ENCODE data around the gene EMX1.

Gene EMX1

DNA sequence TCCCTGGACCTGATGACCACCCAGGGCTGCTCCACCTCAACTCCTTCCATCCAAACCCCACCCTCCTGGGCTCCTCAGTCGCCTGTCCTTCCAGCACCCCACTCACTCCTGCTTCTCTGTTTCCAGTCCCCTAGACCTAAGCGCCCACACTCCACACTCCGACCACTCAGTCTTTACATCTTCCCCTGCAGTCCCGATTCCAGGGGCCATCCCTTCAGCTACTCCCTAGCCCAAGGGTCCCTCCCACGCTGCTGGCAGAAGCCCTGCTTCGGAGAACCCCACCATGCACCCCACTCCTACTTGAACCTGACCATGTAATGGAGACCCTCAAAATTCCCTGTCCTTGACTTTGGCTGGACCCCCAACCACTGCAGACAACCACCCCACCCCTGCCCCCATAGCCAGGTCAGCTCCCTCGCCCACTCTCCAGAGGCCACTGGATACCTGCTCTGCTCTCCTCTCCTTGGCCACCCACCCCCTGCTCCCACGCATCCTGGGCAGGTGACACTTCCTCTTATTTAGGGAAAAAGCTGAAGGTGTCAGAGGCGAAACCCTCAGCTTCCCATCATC, 28.2 kb downstream of the EMX1 start:
- no peak for DNase-seq

DNA sequence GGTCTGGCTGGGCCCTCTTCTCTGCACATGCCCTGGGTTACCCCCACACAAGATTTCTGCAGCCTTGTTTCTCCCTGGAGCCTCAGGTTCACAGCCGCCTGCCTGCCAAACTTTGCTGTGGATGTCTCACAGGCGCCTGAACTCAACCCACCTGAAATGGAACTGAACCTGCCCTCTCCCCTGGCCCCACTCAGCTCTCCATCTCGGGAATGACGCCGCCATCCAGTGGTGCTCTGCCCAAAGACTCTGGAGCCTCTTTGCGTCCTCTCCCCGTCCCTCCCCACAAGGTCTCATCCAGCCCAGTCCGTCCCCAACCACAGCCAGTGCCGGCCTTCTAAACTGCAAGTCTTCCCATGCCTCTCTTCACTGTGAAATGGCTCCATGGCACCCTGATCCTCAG, 29.1 kb downstream of the EMX1 start:
- DNase-seq: no peak

DNA sequence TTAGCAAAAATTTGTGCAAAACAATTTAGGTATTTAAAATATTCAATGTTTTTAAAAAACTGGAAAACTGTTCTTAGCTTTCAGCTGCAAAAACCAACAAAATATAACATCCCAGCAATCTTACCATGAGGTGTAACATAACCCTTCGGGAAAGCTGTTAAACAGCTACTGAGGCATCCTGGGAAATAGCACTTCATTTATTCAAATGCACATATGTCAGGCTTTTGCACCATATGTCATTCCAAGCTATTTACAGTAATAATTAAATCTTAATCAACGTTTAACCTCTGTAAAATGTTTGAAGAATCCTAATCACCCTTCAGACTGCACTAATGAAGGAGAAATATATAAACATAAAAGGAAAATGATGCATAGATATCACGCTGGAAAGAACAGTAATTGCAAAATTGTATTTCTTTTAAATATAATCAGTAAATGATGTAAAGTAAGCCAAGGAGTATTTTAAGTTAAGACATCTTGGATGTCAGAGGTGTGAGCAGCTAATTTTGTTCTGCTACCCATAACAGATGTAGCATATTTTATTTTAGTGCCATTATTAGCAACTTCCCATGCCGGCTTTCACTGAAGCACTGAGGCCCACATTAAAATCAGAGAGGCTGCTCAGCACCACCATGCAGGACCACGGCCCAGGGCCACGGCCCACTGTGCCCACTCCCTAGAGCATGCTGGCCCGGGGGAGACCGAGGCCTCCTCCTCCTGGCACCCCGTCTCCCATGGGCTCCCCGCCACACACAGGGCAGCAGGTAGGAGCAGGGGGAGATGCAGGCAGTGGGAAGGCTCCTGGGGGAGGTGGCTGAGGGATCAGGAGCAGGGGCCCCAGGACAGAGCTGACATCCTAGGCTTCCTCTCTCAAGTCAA, 30.9 kb downstream of the EMX1 start:
- DNase-seq: no peak

DNA sequence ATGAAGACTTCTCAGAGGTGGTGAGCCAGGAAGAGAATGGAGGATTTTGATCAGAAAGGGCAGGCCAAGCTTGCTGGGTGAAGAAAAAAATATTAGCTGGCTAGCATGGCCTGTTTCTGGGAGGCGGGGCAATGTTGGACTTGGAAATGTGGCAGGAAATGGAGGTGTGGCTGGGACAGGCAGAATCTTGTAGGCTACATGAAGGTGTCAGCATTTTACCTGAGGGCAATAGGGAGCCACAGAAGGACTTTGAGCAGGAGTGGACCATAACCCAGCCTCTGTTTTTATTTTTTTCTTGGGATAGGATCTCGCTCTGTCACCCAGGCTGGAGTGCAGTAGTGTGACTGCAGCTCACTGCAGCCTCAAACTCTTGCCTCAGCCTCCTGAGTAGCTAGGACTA, 31.7 kb downstream of the EMX1 start:
- no peak for DNase-seq

DNA sequence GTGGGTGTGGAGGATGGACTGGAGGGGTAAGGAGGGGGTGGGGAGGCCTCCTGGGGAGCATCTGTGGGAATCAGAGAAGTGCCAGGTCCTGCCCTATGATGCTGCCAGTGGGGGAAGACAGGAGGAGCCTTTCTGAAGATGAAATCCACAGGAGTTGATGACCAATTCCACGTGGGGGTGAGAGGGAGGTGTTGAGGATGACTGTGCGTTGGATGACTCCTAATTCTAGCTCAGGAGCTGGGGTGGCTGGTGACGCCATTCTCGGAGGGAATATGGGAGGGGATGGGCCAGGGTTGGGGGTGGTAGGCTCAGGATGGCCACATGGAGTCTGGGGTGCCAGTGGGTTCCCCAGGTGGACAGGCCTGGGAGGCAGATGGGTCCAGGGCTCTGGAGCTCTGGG, 32.3 kb downstream of the EMX1 start:
- no peak for DNase-seq

DNA sequence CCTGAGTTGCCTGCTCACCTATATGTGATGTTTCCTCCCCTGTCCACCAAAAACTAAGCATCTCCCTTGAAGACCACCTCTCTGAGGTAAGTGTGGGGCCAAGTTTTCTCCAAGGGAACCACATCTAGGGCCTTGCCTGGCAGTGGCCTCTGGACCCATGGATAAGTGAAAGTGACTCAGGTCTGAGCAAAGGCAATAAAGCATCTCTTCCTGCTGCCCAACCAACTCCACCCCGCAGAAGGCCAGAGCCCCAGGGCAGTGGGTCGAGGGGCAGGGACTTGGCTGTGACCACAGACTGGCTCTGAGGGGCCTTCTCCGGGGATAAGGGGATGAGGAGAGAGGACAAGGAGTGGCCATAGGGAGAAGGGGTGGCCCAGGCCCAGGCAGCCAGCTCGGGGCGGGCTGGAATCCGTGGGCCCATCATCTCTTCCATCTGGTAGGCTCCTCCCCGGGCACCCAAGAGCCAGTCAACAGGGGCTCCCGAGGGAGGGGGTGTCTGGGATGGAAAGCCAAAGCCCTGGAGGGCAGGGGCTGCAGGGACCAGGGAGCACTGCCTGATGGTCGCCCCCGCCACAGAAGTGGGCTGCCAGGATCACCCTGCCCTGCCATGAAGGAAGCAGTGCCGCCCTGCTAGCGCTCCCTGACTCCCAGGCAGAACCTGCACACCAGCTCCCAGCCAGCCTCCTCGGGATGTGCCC, 33.4 kb downstream of the EMX1 start:
- no peak for DNase-seq

DNA sequence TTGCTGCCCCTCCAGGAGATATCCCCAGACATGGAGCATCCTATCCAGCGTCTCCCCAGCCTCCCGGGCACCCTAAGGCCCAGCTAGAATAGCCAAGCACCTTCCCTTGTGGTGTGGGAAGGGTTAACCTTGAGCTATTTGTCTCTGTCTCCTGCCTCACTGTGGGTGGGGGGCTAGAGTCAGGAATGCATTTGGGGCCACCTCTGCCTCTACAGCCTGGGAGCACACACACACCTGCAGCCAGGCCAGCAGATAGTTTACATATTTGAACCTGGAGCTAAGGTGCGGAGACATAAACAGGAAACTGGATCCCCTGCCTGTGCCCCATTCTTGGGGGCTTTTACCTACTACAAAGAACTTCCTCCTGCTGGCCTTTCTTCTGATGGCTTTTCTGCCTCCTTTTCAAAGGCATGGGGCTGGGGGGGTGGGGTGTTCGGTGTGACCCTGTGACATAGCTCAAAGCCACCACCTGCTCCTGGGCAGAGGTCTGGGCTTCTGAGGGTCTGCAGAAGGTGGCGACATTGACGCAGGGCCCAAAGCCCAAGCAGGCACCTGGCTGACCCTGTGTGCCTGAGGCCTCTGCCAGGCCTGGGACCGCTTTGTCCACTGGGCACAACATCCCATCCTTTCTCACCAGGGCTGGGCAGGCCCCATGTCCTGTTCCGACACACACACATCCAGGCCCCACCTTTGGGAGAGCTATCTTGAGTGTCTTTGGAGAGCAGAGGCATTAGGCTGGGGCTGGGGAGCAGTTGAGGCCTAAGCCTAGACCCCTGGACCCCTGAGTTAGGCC, 34.2 kb downstream of the EMX1 start:
- DNase-seq: no peak

DNA sequence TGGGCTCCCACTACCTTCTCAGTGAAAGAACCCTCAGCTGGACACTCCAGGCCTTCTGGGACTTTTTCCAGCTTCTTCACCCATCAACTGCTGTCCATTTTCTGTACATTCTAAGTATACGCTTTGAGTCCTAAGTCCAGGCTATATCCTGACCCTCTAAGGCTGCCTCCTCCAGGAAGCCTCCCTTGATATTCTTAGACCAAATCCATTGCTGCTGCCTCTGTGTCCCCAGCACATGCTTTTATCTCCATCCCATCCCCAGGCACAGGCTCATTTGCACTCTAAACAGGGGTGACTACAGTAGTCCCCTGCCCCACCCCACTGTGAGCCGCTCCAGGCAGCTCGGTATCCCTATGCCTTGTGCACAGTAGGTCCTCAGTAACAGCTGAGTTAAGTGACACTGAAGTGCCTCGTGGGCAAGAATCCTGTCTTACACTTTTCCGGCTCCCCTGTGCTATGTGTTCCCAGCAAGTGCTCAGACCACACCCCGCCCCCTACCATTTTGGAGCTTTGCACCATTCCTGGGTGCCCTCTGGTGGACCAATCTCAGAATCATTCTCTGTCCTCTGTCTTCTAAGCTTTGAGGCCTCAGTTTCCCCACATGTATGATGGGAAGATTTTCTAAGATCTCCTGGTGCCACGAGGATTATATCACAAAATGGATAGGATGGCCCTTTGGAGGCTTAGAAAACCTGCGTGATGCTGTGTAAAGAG, 34.9 kb downstream of the EMX1 start:
- DNase-seq: no peak

DNA sequence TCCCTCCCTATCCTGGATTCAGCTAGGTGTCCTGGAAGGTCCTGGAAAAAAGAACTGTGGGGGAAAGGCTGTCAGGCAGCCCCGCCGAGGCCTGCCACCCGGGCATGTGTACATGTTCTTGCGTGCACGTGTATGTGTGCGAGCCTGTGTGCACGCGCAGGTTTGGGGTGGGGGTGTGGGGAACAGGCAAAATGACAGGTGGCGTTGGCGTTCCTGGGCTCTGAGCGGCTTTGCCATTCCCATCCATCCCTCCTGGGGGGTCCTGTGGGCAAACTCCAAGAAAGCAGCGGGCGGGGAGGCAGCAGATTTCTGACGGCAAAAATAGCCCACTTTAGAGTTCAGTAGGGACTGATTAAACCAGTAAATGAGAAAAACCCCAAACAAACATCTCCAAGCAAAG, 35.6 kb downstream of the EMX1 start:
- no peak for DNase-seq

DNA sequence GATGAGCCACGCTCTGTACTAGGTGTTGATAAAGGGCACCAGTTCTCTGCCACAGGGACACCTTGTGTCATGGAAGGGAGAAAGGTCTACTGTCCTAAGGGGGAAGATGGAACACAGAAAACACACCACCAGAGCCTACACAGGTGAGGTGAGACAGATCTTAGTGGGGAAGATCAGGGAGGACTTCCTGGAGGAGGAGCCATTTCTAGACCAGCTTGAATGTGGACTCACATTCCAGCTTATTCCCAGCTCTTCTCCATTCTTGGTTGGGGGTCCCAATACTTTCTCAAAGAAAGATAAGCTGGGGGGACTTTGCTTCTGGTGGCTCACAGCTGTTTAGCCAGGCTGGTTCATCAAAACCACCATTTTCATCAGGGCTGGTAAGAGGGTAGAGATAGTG, 36.2 kb downstream of the EMX1 start:
- DNase-seq: no peak

DNA sequence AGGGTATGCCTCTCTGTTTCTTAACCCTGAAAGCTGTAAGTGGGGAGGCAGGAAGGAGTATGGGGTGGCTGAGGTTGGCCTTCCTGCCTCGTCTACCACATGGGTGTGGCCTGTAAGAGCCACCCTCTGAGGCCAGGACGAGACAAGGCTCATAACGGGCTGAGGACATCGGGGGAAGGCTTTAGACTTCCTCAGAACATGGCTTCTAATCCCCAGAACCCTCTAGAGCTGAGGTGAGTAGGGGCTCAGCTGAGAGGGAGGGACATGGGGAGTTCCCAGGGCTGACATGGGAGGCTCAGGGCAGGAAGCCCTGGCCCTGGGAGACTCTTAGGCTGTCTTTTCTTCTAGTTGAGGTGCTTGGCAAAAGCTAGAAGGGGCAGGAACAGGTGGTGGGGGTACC, 36.7 kb downstream of the EMX1 start:
- peak; percentile 8 for DNase-seq

DNA sequence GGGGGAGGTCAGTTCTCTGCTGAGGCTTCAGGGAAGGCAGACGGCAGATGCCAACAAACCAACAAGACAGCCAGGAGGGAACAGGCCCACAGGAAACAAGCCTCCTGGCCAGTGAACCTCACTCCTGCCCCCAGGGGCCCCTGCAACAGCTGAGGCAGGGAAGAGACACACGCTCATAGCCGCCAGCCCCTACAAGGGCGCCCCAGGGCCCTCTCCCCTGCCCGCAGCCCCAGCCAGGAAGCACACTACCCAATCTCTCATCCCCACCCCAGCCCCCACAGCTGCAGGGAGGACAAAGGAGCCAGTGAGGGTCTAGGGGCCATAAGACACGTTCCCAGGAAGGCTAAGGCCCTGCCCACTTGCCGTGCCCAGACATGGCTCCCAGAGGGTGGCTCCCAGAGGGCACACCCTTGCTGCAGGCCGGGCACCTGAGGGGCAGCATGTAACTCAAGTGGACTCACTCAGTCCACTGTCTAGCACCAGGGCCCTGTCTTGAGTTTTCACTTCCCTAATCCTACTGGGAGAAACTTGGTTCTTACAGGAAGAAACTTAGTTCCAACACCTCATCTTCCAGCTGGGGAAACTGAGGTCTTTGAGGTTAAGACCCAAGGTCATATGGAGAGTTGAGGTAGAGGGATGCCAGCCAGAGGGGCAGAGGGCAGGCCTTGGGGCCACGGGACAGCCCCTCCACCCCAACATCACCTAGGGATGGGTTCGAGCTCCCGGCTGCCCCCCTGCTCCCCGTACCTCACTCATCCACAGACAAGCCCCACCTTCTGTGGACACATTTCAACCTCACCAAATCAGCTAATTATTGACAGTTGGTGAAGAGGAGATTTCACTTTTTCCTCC, 37.3 kb downstream of the EMX1 start:
- DNase-seq: no peak

DNA sequence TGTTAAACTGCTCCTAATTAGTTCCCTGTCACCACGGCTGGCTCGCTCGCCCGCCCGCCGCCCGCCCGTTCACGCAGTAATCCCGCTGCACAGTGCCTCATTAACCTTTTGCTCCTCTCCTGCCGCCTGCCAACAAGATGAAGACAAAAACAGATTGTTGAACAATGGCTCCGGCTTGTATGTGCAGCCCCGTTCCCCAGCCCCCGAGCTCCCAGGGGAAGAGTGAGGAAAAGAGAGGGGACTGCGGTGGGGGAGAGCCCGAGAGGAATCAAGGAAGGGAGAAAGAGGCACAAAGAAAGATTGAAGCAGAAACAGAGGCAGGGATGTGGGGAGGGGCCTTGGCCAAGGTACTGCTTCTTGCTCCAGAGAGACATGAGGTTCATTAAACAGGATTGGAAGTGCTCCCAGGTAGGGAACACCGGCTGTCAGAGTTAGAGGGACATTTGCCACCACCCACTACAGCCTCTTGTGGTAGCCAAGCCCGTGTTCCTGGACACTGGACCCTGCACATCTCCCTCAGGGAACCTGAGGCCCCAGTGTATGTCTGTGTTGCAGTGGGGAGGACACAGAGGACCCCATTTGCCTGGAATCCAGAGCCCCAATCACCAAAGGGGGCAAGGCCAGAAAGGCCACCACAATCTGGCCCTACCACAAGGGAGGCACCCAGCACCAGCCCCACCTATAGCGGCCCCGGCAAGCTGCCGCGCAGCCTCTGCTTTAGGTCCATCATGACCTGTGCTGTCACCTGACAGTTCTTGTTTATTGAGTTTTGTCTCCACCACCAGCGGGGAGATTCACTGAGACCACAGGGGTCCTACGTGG, 38.1 kb downstream of the EMX1 start:
- no peak for DNase-seq

DNA sequence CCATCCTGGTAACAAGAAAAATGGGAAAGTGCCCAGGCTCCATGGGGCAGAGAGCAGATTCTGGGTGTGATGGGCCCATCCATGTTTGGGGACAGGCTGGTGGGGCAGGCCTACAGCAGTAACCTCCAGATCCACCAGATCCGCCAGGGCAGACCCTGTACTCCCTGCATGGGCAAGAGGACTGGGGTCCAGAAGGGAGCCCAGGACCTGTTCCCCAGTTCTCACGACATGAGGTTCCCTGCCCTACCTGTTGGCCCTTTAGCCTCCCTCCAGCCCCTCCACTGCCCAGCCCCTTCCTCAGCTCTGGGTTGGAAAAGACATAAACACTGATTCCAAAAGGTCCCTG, 38.7 kb downstream of the EMX1 start:
- DNase-seq: no peak

DNA sequence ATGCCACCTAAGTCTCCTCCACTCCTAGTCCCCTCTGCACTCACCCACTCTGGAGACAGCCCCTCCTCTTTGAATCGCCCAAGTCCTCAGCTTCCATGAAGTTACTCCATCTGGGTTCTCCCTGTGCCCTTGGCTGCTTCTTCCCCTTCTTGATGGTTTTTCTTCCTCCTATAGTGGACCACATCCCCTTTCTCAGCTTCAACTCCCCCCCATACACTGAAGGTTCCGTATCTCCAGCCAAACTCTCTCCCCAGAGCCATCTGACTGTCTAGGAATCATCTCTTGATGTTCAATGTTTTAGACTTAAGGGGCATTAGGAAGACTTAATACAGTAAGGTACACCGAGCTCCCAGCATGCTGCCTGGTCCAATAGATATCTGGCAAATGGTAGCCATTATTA, 39.6 kb downstream of the EMX1 start:
- DNase-seq: no peak

DNA sequence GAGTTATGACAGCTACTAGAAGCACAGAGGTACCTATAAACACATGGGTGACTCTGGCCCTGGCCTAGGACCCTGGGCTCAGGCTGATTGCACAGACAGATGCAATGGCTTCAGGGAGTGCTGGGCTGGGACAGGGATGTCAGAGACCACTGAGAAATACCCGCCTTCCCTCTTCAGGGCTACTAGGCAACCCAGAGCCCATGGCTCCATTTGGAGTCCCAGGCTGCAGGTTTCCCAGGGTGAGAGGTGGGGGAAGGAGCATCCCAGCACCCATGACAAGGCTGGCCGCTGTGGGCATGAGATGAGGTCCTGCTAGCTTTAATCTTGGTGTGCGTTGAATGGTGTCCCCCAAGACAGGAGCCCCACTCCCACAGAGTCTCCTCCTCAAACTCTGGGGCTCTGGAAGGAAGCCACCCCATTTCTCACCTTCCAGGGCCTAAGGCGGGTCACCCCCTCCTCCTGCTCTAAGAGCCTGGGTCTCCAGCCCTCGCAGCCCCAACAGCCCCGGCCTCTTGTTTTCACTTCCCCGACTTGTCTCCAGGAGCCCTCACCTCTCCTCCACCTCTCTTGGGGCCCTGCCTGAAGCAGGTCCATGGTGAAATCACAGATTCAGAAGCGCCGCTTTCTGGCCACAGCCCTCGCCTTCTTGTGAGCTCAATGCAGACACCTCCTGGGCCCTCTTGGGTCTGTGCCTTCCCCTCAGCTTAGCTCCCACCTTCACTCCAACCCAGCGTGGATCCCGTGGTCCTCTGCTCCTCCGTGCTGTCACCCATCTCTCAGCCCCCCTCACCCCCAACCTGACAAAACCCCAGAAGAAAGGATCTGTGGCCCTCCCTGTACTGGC, 41.4 kb downstream of the EMX1 start:
- no peak for DNase-seq

DNA sequence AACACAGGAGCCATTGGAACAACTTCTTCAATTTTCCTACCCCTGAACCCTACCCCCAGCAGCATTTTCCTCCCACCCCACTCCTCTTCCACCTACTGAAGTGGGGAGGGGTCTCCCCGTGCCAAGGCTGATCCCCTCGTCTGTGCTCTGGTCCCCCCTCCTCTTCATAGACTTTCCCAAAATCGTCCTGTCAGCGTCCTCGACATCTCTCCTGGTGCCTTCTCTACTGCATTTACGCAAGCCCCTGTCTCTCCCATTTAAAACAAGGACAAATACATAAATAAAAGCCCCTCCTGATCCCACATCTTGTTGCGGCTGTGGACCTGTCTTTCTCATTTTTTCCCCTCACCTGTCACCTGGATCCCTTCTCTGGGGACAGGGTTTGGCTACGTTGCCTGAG, 42.2 kb downstream of the EMX1 start:
- no peak for DNase-seq

DNA sequence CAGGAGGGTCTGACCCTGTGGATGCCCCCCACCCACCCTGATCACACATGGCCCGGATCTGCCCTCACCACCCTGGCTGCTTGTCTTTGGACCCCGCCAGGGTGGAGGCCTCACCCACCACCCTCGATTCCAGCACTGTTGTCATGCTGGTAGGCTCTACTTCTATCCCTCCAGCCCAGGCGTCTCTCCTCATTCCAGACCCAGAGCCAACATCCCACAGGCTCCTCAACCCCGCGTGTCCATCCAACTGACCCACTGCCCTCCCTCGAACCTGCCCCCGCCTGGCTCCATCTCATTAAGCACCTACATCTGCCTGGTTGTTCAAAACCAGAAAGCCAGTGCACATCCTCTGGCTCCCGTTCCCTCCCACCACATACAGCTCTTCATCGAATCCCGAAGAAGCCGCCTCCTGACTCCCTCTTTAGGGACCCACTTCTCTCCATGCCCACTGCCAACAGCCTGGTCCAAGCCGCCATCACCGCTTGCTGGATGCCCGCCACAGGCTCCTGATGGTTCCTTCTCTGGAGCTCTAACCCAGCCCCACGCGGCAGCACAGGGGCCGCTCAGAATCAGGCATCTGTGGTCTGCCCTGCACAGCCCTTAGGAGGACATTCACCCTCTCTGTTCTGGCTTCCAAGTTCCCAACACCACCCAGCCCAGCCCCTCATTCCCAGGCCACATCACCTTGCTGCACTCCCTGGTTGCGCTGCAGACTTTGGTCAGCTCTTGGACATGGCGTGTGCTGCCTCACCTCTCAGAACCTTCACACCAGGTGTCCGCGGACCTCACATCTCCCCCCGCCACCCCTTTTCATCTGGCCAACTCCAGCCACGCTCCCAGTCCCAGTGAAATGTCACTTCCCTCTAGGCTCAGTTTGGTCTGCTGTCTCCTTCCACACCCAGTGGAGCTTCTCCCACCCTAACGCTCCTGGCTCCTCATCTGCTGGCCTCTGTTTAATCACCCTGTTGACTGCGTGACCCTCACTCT, 43.0 kb downstream of the EMX1 start:
- DNase-seq: no peak
